ENCODE data around the gene PLA2R1.
A peak's percentile ranks its signal among the peaks of the same experiment; 100 is the strongest.

The PLA2R1 gene

DNA sequence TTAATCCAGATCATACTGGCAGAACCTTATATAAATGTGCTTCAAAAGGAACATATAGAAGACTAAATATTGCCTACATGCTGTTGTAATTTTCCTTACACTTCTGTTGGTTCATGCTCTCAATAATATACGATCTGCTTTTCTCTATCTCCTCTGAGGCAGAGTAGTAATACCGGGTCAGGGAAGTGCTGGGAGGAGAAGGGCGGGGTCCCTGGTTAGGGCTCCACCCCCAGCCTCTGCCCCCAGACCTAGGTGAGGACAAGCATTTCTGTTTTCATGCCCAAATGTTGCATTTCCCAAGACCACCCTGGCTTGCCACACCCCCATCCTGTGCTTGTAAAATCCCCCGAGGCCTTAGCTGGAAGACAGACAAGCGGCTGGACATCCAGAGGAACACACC is 55.3 kb downstream of the PLA2R1 start:
- TF ChIP-seq, protein P1, sequence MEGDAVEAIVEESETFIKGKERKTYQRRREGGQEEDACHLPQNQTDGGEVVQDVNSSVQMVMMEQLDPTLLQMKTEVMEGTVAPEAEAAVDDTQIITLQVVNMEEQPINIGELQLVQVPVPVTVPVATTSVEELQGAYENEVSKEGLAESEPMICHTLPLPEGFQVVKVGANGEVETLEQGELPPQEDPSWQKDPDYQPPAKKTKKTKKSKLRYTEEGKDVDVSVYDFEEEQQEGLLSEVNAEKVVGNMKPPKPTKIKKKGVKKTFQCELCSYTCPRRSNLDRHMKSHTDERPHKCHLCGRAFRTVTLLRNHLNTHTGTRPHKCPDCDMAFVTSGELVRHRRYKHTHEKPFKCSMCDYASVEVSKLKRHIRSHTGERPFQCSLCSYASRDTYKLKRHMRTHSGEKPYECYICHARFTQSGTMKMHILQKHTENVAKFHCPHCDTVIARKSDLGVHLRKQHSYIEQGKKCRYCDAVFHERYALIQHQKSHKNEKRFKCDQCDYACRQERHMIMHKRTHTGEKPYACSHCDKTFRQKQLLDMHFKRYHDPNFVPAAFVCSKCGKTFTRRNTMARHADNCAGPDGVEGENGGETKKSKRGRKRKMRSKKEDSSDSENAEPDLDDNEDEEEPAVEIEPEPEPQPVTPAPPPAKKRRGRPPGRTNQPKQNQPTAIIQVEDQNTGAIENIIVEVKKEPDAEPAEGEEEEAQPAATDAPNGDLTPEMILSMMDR (conservative IDR thresholded peaks at IDR 0.05; ENCODE audit: control insufficient read depth, insufficient read depth, low read depth, low read length), result no peak
- no peak overlapping the region for H3K4me3 ChIP-seq (ENCODE audit: control insufficient read depth, low read depth, low read length)
- DNase-seq (ENCODE audit: low read depth), result no peak

DNA sequence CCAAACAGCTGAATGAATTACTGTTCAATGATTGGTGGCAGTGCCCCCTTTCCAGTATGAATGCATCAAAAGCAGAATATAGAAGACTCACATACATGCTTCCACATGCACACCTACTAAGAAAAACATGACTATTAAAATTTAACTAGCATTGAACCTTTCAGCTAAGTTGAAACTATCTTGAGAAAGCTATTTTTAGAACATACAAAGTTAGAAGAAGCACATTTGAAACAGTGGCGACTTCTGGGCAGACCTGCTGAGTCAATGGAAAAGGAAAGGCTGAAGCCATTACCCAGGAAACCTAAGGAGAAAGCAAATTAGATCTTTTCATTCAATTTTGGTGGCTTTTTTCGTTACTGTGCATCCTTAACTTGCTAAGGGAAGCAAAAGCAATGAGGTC is 55.9 kb downstream of the PLA2R1 start:
- no peak for DNase-seq (ENCODE audit: low read depth)
- TF ChIP-seq, protein P1 (conservative IDR thresholded peaks at IDR 0.05; ENCODE audit: control insufficient read depth, insufficient read depth, low read depth, low read length), result no peak
- no peak overlapping the region for H3K4me3 ChIP-seq (ENCODE audit: control insufficient read depth, low read depth, low read length)

DNA sequence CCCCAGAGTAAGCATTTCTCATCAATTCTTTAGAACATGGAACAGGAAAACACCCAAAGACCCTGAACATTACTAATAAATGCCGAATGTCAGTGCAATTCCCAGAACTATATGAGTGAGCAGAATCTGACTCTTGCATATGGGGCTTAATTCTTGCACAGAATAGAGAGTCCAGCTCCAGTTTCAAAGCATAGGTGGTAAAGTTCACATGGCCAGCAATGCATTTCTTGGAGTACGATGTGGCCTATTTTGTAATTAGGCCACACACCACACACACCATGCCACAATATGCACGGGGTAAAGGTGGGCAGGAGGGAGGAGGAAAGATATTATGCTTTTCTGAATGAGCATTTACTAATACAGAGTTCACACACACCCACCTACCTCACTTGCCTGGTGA is 56.5 kb downstream of the PLA2R1 start:
- TF ChIP-seq, protein P1 (conservative IDR thresholded peaks at IDR 0.05; ENCODE audit: control insufficient read depth, insufficient read depth, low read depth, low read length), result no peak
- H3K4me3 ChIP-seq (ENCODE audit: control insufficient read depth, low read depth, low read length), result no peak overlapping the region
- no peak for DNase-seq (ENCODE audit: low read depth)

DNA sequence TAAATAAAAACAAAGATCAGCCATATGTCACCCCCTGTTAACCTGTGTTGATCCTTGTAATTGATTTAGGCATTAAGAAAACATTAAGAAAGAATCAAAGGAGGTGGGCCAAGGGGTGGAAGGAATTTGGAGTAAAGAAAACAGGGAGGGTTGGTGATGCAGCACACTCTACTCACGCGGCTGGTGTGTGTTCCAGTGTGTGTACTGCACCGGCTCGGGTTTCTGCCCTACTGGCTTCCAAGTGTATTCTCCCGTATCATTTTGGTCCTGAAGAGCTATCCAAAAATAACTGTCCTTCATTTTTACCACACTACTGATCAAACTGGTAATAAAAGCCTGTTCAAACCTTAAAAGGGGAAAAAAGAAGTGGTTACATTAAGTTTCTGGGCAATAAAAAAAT is 56.9 kb downstream of the PLA2R1 start:
- TF ChIP-seq, protein P1 (conservative IDR thresholded peaks at IDR 0.05; ENCODE audit: control insufficient read depth, insufficient read depth, low read depth, low read length), result no peak
- no peak for DNase-seq (ENCODE audit: low read depth)
- no peak overlapping the region for H3K4me3 ChIP-seq (ENCODE audit: control insufficient read depth, low read depth, low read length)

DNA sequence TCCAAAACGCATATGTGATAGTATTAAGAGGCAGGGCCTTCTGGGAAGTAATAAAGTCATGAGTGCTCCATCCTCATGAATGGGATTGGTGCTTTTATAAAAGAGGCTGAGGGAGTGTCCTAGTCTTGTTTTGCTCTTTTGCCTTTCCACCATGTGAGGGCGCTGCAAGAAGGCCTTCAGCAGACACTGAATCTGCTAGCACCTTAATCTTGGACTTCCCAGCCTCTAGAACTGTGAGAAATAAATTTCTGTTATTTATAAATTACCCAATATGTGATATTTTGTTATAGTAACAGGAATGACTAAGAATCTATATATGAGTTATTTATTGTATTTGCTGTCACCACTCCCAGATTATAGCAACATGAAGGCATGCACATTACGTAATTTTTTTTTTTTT is 63.5 kb downstream of the PLA2R1 start:
- peak; percentile 17 for DNase-seq (ENCODE audit: low read depth)
- H3K4me3 ChIP-seq (ENCODE audit: control insufficient read depth, low read depth, low read length), result no peak overlapping the region
- TF ChIP-seq, protein P1 (conservative IDR thresholded peaks at IDR 0.05; ENCODE audit: control insufficient read depth, insufficient read depth, low read depth, low read length), result peak; percentile 29

DNA sequence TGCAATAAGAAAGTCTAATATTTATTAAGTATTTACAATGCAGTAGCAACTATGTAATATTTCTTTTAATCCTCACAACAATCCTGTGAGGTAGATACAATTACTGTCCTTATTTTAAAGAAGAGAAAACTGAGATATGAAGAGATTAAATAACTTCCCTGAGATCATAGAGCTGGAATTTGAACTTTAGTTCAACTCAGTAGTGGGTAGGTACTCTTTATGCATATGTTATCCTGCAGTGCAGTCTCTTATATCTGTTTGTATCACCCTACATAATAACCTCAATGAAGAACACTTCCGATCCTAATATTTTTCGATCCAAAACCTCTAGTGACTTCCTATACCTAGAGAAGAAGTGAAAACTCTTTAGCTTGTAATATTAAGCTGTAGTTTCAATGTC is 64.2 kb downstream of the PLA2R1 start:
- TF ChIP-seq, protein P1 (conservative IDR thresholded peaks at IDR 0.05; ENCODE audit: control insufficient read depth, insufficient read depth, low read depth, low read length), result no peak
- no peak for DNase-seq (ENCODE audit: low read depth)
- H3K4me3 ChIP-seq (ENCODE audit: control insufficient read depth, low read depth, low read length), result no peak overlapping the region

All from fibroblast of mammary gland (primary cell).